IPS DF 19.7 (cell line): ENCODE results near the gene NIPSNAP2.
"Not testable (repeated sequence)": the region's sequence is repeated elsewhere in the genome, so short reads cannot be mapped to it uniquely, and the experiment has no call there.

ENCODE experiments used
- DNase-seq: peaks from one replicate; pipeline ENCODE4 v3.0.0-alpha.2; 2013; ENCODE audit warnings: low read depth, low spot score

NIPSNAP2 gene

DNA sequence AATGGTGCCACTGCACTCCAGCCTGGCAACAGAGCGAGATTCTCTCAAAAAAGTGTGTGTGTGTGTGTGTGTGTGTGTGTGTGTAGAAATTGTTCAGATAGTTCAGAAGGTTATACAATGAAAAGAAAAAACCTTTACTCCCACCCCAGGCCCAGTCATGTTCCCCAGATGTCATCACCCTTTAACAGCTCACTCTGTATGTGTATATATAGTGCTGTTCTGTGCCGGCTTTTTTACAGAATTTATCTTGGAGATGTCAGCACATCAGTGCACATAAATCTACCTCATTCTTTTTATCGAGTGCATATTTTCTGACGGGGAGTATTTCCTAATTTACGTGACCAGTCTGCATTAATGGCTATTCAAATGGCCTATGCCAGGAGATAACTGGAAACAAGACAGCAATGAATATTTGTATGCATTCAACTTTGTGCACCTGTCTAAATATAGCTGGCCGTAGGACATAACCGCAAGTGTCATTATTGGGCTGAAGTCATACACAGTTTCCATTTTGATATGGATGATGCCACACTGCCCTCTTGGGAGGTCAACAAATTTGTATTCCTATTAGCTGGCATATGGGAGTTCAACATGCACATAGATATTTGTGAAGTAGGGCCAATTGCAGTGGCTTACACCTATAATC lies 11.7 kb downstream of the NIPSNAP2 start:
- no peak for DNase-seq

DNA sequence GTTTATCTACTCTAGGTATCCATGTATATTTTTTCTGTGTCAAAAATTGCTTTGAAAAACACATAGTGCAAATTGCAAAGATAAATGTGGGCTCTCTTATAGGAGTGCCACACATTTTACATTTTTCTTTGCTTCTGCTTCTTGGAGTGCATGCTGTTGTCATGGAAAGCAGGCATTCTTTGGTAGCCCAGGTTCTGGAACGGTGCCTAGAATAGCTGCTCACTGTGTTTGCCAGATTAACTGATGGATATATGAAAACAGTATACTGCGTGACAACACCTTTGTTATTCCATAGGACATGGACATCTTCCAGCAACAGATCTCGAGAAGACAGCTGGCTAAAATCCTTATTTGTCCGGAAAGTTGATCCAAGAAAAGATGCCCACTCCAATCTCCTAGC lies 13.4 kb downstream of the NIPSNAP2 start:
- DNase-seq: no peak

DNA sequence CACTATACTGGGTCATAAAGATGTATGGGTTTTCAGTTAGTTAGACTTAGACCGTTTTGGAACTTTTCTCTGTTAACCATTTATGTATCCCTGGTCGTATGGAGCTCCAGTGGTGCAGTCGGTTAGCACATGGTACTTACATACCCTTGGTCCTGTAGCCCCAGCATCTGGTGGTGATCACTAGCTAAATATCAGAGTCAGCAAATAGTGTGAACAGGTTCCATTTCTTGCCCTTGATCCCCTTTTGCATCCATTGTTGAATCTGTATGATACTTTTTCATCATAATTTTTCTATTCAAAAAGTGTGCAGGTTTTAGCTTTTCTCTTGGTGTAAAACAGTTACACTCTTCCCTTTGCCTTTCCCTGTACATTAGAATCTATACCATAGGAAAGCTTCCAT lies 15.9 kb downstream of the NIPSNAP2 start:
- no peak for DNase-seq

DNA sequence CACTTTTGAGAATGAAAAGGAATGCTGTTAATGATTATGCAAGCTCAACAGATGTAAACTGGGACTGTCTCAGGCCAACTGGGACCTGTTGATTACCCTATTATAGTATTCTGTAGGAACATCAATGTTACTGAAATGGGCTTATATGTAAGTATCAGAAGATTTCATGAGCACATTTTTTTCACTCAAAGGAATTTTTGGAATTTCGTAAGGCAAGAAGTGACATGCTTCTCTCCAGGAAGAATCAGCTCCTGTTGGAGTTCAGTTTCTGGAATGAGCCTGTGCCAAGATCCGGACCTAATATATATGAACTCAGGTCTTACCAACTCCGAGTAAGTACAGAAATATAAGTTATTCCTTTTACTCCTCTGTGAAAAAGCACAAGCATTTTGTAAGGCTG lies 19.2 kb downstream of the NIPSNAP2 start:
- DNase-seq: no peak

DNA sequence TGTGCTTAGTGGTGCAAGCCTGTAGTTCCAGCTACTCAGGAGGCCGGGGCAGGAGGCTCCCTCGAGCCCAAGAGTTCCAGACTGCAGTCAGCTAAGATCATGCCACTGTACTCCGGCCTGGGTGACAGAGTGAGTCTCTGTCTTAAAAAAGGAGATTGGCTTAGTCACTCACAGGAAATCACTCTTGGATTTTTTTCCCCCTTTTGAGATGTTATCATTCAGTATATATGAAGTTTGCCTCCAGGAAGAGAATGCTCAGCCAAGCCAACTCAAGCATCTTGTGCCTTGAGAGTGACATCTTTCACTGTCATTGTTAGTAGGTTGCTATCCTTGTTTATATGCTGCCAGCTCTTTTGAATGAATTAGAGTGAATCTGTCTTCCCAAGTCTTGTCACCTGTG lies 28.0 kb downstream of the NIPSNAP2 start:
- DNase-seq: no peak

DNA sequence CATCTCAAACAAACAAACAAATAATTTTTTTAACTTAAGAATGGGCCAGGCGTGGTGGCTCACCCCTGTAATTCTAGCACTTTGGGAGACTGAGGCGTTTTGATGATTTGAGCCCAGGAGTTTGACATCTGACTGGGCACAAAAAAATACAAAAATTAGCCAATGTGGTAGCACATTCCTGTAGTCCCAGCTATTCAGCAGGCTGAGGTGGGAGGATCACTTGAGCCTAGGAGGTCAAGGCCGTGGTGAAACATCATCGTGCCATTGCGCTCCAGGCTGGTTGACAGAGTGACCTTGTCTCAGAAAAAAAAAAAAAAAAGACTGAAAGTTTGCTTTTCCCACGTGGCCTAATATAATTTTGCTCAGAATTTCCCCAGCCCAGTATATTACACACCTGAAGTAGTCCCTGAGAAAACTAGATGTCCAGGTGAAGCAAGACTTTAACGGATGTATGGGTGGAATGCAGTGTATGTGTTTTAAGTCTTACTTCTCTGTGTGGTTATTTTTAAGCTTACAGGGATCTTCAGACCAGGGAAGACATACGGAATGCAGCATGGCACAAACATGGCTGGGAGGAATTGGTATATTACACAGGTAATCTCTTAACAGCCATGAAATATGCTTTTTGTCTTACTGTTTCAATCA lies 32.6 kb downstream of the NIPSNAP2 start:
- DNase-seq: no peak

DNA sequence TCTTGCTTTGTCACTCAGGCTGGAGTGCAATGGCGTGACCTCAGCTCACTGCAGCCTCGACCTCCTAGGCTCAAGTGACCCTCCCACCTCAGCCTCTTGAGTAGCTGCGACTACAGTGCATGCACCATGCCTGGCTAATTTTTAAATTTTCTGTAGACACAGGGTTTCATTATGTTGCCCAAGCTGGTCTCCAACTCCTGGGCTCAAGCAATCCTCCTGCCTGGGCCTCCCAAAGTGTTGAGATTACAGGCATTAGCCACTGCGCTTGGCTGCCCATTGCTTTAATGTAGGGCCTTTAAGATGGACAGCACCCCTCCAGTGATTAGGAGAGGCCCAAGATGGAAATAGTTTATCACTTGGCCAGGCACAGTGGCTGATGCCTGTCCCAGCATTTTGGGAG lies 39.4 kb downstream of the NIPSNAP2 start:
- no peak for DNase-seq

DNA sequence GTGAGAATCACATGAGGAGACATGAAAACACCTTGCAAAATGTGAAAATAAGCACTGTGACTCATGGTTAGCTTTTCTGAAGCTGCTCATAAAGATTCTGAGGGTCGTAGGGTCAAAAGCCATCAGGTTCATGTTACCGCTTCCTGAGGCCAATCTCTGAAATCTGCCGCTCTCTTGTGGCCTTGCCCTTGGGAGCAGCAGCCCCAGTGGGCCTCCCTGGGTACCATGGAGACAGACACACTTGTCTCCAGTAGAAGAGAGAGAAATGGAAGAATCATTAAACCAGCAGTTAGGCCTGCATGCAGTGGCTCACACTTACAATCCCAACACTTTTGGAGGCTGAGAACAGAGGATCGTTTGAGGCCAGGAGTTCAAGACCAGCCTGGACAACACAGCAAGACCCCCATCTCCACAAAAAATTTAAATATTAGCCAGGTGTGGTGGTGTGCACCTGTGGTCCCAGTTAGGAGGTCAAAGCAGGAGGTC lies 42.8 kb downstream of the NIPSNAP2 start:
- no peak for DNase-seq

DNA sequence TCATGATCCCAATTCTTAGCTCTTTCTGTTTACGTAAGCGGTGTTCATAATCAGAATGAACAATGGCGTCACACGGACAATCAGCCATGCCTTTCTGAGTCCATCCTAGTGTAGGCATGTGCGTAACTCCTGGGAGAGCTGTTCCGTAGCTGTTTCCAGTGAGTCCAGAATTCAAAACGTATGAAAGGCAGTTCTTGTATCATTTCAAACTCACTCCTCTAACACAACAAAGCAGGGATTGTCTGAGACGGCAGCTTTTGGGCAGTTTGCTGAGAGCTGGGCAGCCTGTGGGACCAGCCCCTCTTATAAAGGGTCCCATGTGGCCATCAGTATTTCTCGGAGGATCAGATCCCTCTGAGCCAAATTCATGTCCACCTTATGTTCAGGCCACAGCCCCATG lies 43.5 kb downstream of the NIPSNAP2 start:
- DNase-seq: no peak

DNA sequence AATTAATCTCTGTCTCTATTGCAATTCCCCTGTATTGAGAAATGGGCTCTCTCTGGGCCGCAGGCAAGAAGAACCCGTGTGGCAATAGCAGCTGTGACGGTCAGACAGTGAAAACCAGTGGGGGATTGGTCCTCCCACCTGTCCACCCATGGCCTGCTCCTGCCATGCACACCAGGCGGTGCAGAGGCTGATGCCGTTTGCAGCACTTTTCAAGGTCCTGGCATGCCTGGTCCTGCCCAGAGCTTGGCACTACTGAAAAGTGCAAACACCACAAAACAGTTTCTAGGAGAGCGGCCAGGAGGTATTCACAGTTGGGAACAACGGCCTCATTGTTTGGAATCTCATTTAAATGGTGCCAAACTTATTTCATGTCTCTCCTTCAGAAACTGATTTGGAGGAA lies 45.3 kb downstream of the NIPSNAP2 start:
- DNase-seq: no peak

DNA sequence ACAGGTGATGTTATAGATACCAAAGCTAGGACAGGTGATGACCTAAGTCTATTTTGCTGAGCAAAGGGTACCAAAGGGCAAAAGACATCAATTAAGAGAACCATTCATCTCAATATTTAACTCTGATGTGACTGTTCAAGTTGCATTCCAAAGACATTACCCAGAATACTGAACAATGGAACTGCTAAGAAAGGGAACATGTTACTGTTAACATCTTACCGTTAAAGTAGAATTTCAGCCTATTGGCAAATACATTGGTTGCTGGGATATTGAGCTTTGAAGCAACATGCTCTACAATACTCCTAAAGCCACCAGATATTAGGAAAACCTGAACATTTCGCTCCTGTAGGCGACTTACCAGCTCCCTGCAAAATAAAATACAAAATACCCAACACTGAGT lies 52.6 kb downstream of the NIPSNAP2 start:
- DNase-seq: not testable (repeated sequence)

DNA sequence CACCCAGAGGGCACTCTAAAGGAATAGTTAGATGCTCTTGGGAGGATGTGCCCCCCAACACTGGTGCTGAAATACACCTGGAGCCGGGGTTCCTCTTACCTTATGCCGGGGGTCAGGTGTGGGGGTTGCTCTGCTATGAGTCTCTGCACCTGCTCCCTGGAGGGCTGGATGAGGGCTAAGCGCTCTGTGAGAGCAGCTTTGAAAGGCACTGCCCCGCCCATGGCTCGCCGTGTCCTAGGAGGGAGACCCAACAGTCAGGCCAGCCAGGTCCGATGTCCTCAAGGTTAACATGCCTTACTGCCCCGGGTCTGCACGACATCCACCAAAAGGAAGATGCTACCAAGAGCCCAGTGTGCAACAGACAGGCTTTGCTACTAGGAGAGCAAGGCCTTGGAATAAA lies 55.1 kb downstream of the NIPSNAP2 start:
- DNase-seq: no peak

DNA sequence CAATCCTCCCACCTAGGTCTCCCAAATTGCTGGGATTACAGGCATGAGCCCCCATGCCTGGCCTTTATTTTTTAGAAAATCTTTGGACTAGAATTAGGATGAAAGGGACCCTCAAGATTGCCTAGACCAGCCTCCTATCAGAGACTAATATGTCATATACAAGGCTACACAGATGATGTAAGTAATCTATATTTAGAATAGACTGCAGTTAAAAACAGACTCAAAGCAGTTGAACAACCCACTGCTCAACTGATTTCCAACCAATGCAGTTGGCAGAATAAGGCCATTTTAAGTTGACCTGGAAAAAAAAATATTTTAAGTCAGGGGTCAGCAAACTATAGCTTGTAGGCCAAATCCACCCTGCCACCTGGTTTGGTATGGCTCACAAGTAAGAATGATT lies 59.1 kb downstream of the NIPSNAP2 start:
- DNase-seq: no peak

DNA sequence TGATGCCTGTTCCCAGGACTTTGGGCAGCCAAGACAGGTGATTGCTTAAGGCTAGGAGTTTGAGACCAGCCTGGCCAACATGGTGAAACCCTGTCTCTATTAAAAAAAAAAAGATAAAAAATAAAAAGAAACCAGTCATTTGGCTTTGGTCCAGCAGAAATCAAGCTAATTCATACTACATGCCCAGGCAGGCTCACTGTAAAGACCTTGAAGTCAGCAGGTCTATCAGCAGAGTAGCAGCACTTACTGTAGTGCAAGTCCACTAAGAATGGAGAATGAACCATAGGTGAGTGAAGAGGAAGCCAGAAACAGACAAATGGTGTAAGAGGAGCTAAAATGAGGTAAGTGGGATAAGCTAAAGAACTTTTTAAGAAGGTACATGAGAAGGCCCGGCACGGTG lies 62.2 kb downstream of the NIPSNAP2 start:
- DNase-seq: no peak

DNA sequence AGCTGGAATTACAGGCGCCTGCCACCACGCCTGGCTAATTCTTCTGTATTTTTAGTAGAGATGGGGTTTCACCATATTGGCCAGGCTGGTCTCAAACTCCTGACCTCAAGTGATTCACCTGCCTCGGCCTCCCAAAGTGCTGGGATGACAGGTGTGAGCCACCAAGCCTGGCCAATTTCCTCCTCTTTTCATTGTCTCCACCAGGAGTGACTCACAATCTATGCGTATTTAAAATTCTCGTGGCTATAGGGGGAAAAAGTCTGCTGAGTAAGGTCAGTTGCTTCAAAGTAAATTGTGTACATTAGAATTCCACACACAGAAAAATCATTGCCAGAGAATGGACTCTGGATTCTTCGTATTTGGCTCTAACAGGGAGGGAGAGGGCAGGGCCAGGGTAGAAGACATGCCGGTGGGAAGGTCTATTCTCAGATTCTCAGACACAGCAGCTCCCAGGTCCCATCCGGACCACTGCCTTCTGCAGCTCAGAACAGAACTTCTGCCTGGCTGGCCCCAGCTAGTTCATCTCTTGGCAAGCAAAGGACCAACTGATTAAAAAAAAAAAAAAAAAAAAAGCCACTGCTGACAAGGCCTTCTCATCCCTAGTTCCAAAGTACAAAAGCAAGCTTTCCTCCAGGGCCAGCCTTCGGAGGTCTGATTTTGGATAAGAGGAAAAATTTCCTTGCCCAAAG lies 64.7 kb downstream of the NIPSNAP2 start:
- DNase-seq: no peak

DNA sequence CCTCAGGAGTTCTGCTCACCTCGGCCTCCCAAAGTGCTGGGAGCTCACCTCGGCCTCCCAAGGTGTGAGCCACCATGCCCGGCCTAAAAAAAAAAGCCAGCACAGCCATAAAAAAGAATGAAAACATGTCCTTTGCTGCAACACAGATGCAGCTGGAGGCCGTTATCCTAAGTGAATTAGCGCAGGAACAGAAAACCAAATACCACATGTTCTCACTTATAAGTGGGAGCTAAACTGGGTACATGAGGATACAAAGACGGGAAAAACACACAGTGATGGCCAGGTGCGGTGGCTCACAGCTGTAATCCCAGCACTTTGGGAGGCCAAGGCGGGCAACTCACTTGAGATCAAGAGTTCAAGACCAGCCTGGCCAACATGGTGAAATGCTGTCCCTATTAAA lies 66.0 kb downstream of the NIPSNAP2 start:
- no peak for DNase-seq

DNA sequence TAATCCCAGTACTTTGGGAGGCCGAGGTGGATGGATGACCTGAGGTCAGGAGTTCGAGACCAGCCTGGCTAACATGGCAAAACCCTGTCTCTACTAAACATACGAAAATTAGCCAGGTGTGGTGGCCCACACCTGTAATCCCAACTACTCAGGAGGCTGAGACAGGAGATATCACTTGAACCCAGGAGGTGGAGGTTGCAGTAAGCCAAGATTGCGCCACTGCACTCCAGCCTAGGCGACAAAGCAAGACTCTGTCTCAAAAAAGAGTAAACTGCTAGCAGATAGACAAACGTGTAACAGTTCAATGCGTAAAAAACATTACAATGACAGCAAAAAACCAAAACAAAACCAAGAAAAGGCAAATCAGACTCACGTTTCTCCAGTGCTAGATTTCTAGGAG lies 67.2 kb downstream of the NIPSNAP2 start:
- not testable (repeated sequence) for DNase-seq

DNA sequence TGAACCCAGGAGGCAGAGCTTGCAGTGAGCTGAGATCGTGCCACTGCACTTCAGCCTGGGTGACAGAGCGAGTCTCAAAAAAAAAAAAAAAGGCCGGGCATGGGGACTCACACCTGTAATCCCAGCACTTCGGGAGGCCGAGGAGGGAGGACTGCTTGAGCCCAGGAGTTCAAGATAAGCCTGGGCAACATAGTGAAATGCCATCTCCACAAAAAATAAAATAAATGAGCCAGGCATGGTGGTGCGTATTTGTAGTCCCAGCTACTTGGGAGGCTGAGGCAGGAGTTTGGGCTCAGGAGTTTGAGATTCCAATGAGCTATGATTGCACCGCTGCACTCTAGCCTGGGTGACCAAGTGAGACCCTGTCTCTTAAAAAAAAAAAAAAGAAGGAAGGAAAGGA lies 68.2 kb downstream of the NIPSNAP2 start:
- not testable (repeated sequence) for DNase-seq

DNA sequence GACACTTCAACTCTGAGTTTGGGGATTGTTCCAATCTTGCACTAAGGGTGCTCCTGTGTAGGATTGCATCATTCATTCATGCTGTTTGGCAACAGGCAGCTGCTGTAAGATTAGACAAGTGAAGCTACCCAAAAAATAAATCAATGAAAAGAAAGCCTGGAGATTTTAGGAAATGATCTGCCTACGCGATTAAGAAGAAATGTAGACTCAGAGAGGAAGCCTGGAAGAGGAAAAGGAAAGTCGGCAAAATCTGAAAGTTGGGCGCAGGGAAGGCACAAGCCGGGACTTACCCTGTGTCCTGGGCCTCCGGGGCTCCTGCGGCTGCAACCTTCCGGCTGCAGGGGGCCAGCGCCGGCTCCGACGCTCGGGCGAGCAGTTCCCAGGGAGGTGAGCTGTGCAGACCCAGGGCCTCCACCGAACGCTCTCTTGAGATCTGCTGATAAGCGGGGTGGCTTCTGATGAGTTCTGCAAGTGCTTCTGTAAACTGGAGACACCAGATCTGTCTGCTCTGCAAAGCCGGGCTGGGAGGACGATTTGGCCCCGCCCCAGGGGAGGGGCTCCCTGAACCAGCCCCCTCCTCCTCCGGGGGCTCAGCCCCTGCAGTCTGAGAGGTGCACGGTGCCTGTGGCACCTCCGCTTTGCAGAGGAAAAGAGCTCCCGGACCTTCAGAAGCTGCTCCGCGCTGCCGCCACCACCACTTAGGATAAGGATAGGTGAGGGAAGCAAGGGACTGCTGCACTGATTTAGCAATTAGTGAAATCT lies 69.5 kb downstream of the NIPSNAP2 start:
- DNase-seq: peak; percentile 79

DNA sequence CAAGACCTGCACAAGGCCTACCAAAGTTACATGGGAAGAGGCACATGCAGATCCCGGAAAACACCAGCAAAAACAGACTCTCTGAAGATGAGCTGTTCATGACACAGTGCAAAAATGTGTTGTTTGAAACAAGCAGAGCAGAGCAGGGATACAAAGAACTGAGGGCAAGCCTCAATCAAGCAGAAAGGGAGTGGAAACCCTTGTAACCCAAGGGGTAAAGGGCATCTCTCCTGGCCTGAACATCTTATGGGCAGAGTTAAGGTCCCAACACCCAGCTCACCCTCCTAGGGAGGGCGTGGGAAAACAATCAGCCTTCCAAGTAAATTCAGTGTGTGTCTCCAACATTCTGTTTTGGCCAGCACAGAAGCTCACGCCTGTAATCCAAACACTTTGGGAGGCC lies 76.3 kb downstream of the NIPSNAP2 start:
- DNase-seq: no peak

DNA sequence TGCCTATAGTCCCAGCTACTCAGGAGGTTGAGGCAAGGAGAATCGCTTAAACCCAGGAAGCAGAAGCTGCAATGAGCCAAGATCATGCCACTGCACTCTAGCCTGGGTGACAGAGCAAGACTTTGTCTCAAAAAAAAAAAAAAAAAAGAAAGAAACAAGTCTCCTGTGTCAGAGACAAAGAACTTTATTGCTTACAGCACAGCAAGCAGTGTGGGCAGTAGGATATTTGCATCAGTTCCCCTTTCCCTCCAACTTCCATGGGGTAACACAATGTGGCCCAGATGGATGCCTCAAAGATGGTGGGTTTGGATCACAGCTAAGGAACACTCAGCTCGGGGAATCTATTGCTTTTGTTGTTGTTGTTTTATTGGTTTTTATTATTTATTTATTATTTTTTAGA lies 81.4 kb downstream of the NIPSNAP2 start:
- DNase-seq: not testable (repeated sequence)

DNA sequence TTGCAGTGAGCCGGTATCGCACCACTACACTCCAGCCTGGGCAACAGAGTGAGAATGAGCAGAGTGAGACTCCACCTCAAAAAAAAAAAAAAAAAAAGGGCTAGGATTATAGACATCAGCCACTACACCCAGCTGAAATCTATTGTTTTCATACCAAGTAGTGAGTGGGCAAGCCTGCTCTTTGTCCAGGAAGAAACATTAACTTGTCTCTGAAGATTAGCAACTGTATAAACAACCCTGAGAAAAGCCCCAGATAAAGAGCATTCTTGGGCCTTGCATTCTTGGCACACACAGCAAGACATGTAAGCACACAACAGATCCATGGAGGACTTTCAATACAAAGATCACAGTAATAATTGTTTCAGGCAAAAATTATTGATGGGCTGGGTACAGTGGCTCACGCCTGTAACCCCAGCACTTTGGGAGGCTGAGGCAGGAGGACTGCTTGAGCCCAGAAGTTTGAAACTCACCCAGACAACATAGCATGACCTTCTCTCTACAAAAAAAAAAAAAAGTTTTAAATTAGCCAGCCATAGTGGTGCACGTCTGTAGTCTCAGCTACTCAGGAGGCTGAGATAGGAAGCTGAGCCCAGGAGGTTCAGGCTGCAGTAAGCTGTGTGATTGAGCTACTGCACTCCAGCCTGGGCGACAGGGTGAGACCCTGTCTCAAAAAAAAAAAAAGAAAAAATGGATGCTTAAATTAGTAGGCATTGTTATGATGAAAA lies 82.5 kb downstream of the NIPSNAP2 start:
- no peak for DNase-seq
